Activated naive CD4-positive, alpha-beta T cell treated with Interleukin-2 at 50 U/mL for 16 hours (primary cell): Measurements from ENCODE around the gene LRRC55.
"Not testable (repeated sequence)": the region's sequence is repeated elsewhere in the genome, so short reads cannot be mapped to it uniquely, and the experiment has no call there.

Experiments used
- DNase-seq: peaks from one replicate; pipeline ENCODE4 v3.0.0-alpha.2; 2020

LRRC55 gene

DNA sequence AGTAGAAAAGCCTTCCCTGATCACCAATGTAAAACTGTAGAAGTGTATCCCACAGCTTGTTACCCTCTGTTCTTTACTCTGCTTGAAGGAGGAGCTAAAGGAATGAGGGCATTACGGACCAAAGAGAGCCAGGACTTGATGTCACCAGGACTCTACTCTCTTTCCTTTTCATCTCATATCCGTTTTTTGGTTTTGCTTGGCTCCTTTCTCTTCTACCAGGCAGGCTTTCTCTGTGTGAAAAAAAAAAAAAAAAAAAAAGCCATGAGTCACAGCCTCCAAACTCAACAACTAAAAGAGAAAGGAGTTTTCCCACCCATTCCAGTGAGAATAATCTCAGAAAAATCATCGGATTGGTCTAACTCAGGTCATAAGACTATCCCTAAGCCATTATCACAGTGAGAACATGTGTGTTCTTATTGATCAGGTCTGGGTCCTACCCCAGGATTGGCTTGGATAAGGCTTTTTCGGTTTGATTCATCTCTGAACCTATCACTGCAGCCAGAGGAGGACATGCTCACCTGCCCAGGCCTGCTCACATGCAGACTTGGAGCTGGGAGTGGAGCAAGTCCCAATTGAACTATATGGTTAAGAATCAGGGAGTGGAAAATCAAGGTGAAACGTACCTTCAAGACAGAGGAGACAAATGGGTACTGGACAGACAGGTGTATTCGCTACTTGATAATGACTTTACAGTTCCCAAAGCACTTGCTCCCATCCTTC lies 19.4 kb upstream of the LRRC55 start:
- no peak for DNase-seq

DNA sequence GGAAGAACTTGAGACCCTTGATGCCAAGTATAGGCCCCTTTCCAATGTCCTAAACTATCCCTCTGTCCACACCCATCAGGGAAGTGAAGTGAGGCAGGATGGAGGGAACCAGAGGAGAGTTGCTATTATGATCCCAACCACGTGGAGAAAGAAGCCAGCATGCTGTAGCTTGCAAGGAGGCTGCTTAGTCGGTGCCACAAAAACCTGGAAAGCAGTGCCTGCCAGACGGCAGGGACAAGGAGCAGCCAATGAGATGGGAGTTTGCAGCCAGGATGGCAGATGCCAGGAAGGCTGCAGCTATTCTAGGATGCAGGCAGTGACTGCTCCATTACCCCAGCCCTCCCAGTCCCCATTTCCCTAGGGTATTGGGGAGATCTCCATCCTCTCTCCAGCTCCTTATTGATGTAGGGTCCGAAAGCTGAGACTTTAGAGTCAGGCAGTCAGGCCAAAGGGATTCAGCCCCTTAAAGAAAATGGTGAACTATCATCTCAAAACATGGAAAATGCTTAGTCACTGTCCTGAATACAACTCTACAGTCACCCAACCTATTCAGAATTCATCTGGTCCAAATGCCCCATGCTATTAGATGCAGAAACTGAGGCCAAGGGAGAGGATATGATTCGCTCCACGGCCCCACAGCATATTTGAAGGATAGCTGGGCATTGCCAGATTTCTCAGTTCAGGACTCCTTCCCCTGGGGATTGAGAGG lies 18.4 kb upstream of the LRRC55 start:
- DNase-seq = no peak

GRCh38 chr11:57164317-57164716 lies 17.4 kb upstream of the LRRC55 start:
- no peak for DNase-seq

DNA sequence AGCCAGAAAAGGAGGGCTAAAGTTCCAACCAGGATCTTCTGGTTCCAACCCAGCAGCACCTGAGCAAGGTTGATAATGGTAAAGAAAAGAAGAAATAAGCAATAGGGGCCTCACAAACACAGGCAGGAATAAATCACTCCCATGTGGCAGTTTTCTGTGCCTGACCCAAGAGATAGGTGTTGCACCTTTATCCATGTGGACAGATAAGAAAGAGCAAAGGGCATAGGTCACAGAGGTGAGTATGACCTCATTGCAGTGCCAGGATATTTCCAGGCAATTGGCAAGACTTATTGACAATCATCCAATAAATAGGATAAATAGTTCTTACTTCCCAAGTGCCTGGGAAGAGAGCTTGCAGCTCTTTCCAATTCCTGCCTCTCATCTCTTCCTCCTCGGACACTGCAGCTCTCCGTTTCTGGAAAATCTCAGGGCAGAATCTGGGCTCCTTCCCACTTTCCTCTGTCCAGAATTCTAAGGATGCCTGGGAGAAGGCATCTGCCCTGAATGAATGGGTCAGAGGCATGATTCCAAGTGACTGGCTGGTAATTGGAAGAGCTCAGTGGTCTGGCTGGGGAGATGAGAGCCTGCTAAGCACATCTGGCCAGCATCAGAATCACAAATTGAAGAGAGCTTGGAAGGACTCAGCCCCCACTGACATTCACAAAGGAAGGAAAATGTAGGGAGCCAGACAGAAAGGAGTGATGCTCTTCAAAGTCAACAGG lies 14.5 kb upstream of the LRRC55 start:
- DNase-seq = no peak

GRCh38 chr11:57169732-57170313 lies 11.9 kb upstream of the LRRC55 start:
- DNase-seq = not testable (repeated sequence)

- no peak for DNase-seq
These were observed 9.7 kb upstream of the LRRC55 start for GRCh38 chr11:57172031-57172430.

DNA sequence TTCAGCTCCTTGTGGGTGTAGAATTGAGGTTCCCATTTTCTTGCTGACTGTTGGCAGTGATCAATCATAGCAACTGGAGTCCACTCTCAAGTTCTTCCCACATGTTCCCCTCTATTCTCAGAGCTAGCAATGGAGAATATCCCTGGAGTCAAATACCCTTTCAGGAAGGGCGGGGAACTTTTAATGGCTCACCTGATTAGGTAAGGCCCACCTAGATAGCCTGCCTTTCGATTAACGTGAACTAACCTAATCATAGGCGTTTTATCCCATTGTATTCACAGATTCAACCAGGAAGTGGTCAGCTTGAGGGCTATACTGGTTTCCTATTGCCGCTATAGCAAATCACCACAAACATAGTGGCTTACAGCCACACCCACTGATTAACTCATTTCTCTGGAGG lies 7.1 kb upstream of the LRRC55 start:
- no peak for DNase-seq

- DNase-seq = no peak
These were observed 6.3 kb upstream of the LRRC55 start for GRCh38 chr11:57175478-57175877.

DNA sequence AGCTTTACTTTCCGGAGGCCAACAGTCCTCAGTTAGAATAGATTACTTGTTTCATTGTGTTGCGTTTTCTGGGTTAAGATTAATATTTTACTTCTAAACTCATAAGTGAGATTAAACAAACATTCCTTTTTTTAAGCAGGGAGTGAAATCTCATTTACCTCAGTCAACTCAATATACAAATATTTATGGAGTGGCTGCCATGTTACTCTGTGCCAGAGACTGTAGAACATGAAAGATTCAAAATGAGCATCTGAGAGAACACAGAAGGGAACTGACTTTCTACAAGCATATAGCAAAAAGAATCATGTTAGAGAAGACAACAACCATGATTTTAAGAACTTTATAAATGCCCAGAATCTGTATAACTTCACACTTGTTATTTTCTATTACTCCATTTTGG lies 3.4 kb upstream of the LRRC55 start:
- no peak for DNase-seq

- DNase-seq = no peak
These were observed 2.1 kb upstream of the LRRC55 start for GRCh38 chr11:57179681-57180080.

- no peak for DNase-seq
These were observed 1.6 kb upstream of the LRRC55 start for GRCh38 chr11:57180081-57180561.

DNA sequence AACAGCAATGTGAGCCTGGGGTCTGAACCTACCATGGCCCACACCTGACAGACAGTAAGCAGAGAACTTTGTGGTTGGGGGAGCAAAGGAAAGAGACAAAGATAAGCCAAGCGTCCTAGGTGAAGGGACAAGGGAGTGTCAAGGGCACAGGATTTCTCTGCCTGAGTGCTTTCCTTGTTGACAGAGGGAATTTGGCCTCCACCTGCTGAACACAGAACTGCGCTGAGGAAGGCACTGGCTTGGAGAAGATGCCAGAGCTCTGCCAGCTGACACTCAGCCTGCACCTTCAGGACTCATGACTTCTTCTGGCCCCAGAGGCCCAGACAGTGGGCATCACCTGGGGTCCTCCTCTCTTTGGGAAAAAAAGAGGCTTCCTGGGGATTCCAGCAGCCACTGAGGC lies 789 bp upstream of the LRRC55 start:
- no peak for DNase-seq

GRCh38 chr11:57182896-57183295 lies 1.1 kb downstream of the LRRC55 start:
- DNase-seq = no peak

- no peak for DNase-seq
These were observed 8.8 kb downstream of the LRRC55 start for GRCh38 chr11:57190548-57190947.

DNA sequence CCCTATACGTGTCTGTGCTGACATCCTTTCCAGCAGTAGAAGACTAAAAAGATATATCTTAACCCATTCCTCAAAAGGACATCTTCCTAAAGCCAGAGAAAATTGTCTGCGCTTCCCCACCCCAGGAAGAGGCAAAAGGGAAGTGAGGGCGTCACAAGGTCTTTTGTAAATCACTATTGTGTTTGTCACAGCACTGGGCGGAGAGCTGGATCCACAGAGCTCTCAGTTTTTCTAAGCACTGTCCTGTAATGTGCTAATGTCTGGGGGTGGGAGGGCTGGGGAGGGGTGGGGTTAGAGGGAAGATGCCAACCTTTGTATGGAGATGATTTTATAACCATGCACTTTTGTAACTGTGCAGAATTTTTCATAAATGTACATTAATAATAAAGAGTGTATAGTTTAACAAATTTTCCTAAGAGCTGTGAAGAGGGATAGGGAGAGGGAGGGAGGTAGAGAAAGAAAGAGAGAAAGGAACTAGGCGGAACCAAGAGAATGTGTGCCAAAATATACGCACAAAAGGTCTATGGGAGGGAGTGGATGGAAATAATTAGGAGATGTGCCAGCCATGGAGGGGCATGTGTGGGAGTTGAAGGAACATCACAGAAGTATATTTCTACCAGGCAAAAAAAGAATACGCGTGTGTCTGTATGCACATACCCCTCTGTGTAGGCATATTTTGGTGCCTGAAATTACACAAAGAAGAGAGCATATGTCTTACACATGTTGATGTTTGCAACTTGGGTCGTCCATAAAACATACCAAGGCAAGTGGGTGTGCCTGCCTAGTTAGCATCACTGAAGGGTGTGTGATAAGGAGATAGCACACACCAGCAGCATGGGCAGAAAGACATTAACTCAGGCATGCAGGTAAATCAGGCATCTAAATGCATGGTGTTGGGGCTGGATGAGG lies 9.8 kb downstream of the LRRC55 start:
- DNase-seq = no peak

DNA sequence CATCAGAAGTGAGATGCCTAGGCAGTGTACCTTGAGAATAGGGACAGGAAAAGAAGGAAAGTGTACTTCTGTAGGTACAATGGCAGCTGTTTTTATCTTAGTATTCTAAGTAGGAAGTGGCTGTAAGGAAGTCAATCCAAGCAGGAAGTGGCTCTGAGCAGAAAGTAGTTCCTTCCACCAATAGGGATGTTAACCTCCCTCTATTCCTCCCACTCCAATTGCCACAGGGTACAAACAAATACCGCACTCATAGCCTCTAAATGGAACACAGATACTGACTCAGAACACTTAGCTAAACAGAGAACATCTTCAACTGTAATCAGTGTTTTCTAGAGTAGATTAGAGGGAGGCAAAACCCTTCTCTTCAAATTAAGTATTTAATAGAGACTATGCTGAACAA lies 10.6 kb downstream of the LRRC55 start:
- DNase-seq = no peak

DNA sequence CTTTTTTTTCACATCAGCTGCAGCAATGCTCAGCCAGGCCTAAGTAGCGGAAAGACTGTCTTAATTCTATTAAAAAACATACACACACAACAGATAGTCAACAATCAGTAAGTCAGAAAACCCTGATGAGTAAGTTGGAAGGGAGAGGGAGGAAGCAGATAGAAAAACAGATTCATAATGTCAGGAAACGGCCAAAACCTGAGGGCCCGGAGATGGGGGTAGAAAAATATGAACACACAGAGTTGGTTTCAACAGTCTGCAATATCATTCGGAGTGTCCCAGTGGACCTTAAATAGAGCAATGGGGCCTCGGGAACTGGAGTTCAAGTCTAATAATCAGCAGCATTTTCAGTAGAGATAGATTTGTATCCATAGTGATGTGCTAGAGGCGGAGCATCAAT lies 14.8 kb downstream of the LRRC55 start:
- DNase-seq = no peak

GRCh38 chr11:57197762-57198161 lies 16.0 kb downstream of the LRRC55 start:
- DNase-seq = no peak

DNA sequence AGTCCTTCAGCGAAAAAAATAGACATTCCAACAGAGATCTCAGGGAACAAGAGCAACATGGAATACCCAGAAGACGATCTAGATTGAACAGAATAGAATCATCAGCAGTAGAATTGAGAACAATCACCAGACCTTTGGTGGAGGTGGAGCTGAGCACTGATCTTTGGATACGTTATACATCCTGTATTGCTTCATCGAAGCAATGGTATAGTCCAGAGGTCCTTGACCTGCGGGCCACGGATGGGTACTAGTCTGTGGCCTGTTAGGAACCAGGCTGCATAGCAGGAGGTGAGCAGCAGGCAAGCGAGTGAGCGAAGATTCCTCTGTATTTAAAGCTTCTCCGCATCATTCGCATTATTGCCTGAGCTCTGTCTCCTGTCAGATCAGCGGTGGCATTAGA lies 17.6 kb downstream of the LRRC55 start:
- no peak for DNase-seq

DNA sequence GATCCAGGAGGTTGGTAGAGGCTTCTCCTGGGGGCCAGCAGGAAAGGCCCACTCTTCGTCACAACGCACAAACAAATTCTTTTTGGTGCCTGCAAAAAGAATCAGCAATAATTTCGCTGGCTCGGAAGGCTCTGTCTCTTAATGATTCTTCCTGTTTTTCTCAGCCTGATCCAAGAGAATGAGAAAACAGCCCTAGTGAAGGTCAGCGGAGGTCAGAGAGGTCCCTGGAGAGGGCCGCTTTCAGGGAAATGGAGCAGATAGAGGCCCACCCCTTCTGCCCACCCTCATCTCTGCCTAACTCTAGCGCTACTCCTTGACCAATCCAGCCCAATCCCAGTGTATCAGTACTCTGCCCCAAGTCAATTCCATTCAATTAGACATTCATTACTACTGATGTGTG lies 19.2 kb downstream of the LRRC55 start:
- no peak for DNase-seq

- no peak for DNase-seq
These were observed 20.5 kb downstream of the LRRC55 start for GRCh38 chr11:57202281-57202680.

- no peak for DNase-seq
These were observed 21.6 kb downstream of the LRRC55 start for GRCh38 chr11:57203359-57203758.
